SK-N-SH (cell line): ENCODE measurements around the gene SIRPD. TPM values are rescaled to one million over a fixed set of nuclear protein-coding genes. Genes with fewer than 3 reads are reported as not detected.

Experiments used
- CTCF ChIA-PET: fragments of 300-600, 350-600 bp; formaldehyde crosslinking; extraction: SDS; loops from one replicate; lab custom pipeline; 2021; lab: Yijun Ruan, JAX
- POLR2A ChIA-PET: fragments of 350-600 bp; sonication (Branson Sonifier 250); formaldehyde crosslinking; extraction: SDS; loops from one replicate; lab custom pipeline; 2020; ENCODE audit warnings: antibody characterized with exemption, inconsistent platforms; lab: Yijun Ruan, JAX
- DNase-seq: peaks from one replicate; pipeline ENCODE4 v3.0.0; 2012
- H2AFZ ChIP-seq: fragments of 200-600 bp; sonication (generic); 2 replicates; pipeline ENCODE4 v1.8.1; 2016; ENCODE audit warnings: antibody characterized with exemption, mild to moderate bottlenecking, low read depth
- H3F3A ChIP-seq: fragments of 200-600 bp; sonication (generic); replicated peaks from 2 replicates; pipeline ENCODE3; 2016; ENCODE audit warnings: antibody characterized with exemption, mild to moderate bottlenecking; ENCODE audit not compliant: insufficient read depth
- H3K27ac ChIP-seq, 2 experiments: fragments of 200-500 bp in 1 of 2; fragments of 200-600 bp in 1 of 2; sonication (Bioruptor generic) in 1 of 2; sonication (generic), shearing (Covaris generic) in 1 of 2; 2 replicates each; pipeline versions ENCODE4 v1.5.1 to v1.6.1; 2014 to 2016; ENCODE audit warnings: low read depth in 2 of 2, inconsistent platforms in 1 of 2, low read length in 1 of 2, mild to moderate bottlenecking in 1 of 2, mixed read lengths in 1 of 2
- H3K27me3 ChIP-seq: fragments of 200-600 bp; sonication (generic), shearing (Covaris generic); 2 replicates; pipeline ENCODE4 v1.6.1; 2016; ENCODE audit warnings: mixed run types; ENCODE audit not compliant: insufficient read depth
- H3K36me3 ChIP-seq, 2 experiments: fragments of 200-500 bp in 1 of 2; fragments of 200-600 bp in 1 of 2; sonication (Bioruptor generic) in 1 of 2; sonication (generic) in 1 of 2; replicated peaks in 1 of 2; 2 replicates each; pipeline versions ENCODE3 to v1.5.1; 2014 to 2016; ENCODE audit warnings: low read length in 1 of 2, mild to moderate bottlenecking in 1 of 2; ENCODE audit not compliant: insufficient read depth in 2 of 2, control insufficient read depth in 1 of 2
- H3K4me1 ChIP-seq, 2 experiments: fragments of 200-500 bp in 1 of 2; fragments of 200-600 bp in 1 of 2; sonication (Bioruptor generic) in 1 of 2; sonication (generic), shearing (Covaris generic) in 1 of 2; 2 replicates each; pipeline versions ENCODE4 v1.5.1 to v1.6.1; 2014 to 2016; ENCODE audit warnings: low read depth in 1 of 2, low read length in 1 of 2, mixed run types in 1 of 2; ENCODE audit not compliant: insufficient read depth in 2 of 2, control insufficient read depth in 1 of 2
- H3K4me2 ChIP-seq: fragments of 200-600 bp; sonication (generic), shearing (Covaris generic); 2 replicates; pipeline ENCODE4 v1.6.1; 2017; ENCODE audit warnings: mixed run types
- H3K4me3 ChIP-seq, 2 experiments: fragments of 200-500 bp in 1 of 2; fragments of 200-600 bp in 1 of 2; sonication (Bioruptor generic) in 1 of 2; sonication (generic), shearing (Covaris generic) in 1 of 2; 2 replicates each; pipeline versions ENCODE4 v1.5.1 to v1.8.1; 2014 to 2016; ENCODE audit warnings: low read depth in 2 of 2, inconsistent platforms in 1 of 2, low read length in 1 of 2, mild to moderate bottlenecking in 1 of 2, mixed read lengths in 1 of 2, moderate library complexity in 1 of 2
- H3K79me2 ChIP-seq: fragments of 200-600 bp; sonication (generic); 2 replicates; pipeline ENCODE4 v1.8.1; 2017; ENCODE audit warnings: mild to moderate bottlenecking; ENCODE audit not compliant: insufficient read depth
- H3K9ac ChIP-seq: fragments of 200-600 bp; sonication (generic); 2 replicates; pipeline ENCODE4 v1.6.1; 2017; ENCODE audit warnings: mixed run types
- H3K9me2 ChIP-seq: fragments of 200-600 bp; sonication (generic); 2 replicates; pipeline ENCODE4 v1.6.1; 2017; ENCODE audit warnings: mixed run types
- H3K9me3 ChIP-seq: fragments of 200-600 bp; sonication (generic); 2 replicates; pipeline ENCODE4 v1.6.1; 2017; ENCODE audit warnings: mixed run types, mild to moderate bottlenecking, moderate library complexity
- H4K20me1 ChIP-seq: fragments of 200-600 bp; sonication (generic); 2 replicates; pipeline ENCODE4 v1.6.1; 2017; ENCODE audit warnings: mild to moderate bottlenecking, mixed run types; ENCODE audit not compliant: insufficient read depth
- CHD2 ChIP-seq: fragments of 150-350 bp; IDR thresholded peaks from 2 replicates; pipeline ENCODE4 v1.6.1; 2018; ENCODE audit warnings: low read length; ENCODE audit not compliant: partially characterized antibody
- ELF1 ChIP-seq: IDR thresholded peaks from 2 replicates; pipeline ENCODE4 v1.4.0; 2012
- FOSL2 ChIP-seq: IDR thresholded peaks from 2 replicates; pipeline ENCODE4 v1.4.0; 2012; ENCODE audit warnings: low read depth, mild to moderate bottlenecking, moderate library complexity, borderline replicate concordance
- FOXJ3 ChIP-seq: sonication (generic); formaldehyde crosslinking; IDR thresholded peaks from 2 replicates; pipeline ENCODE4 v1.5.1; 2020; ENCODE audit warnings: mild to moderate bottlenecking, missing genetic modification reagents
- MXI1 ChIP-seq: IDR thresholded peaks from 2 replicates; pipeline ENCODE4 v1.6.1; 2012; ENCODE audit warnings: mild to moderate bottlenecking, low read depth, low read length, improper control_type of control experiment
- RCOR1 ChIP-seq: fragments of 150-350 bp; IDR thresholded peaks from 2 replicates; pipeline ENCODE4 v1.6.1; 2017; ENCODE audit warnings: antibody characterized with exemption, low read length
- REST ChIP-seq: IDR thresholded peaks from 2 replicates; pipeline ENCODE4 v1.6.1; 2012; ENCODE audit warnings: mild to moderate bottlenecking, low read depth, low read length, moderate library complexity
- RFX5 ChIP-seq: IDR thresholded peaks from 2 replicates; pipeline ENCODE4 v1.6.1; 2012; ENCODE audit warnings: mild to moderate bottlenecking, improper control_type of control experiment, low read length
- SMC3 ChIP-seq: IDR thresholded peaks from 2 replicates; pipeline ENCODE4 v1.6.1; 2012; ENCODE audit warnings: low read depth, low read length, improper control_type of control experiment
- YY1 ChIP-seq: IDR thresholded peaks from 2 replicates; pipeline ENCODE4 v1.4.0; 2012; ENCODE audit warnings: low read depth, mild to moderate bottlenecking
- ZBTB33 ChIP-seq: IDR thresholded peaks from 2 replicates; pipeline ENCODE4 v1.4.0; 2012; ENCODE audit warnings: low read depth, borderline replicate concordance
- WGBS: methylation state at CpG from one replicate; pipeline ENCODE4 v1.1.6; 2017; ENCODE audit warnings: low lambda C conversion rate; 5-methylcytosine and 5-hydroxymethylcytosine counted together
- polyA plus RNA-seq, 3 experiments: library from polyadenylated mRNA; depleted of rRNA; stranded (reverse); fragments of >200 nt; gene quantifications; 2 replicates each; pipeline ENCODE4 v1.2.3, GENCODE V29; 2012
- TF ChIP-seq, protein P1 (sequence below): fragments of 150-350 bp; IDR thresholded peaks from 2 replicates; pipeline ENCODE4 v1.6.1; 2016; ENCODE audit warnings: mild to moderate bottlenecking, low read depth, low read length

Gene SIRPD
- polyA plus RNA-seq, 1 of the 3 experiments (the other 2 are of a cell fraction): not detected

GRCh38 chr20:1535420-1536175 is 21.9 kb downstream of the SIRPD start:
- Histone ChIP-seq H3K27me3 (no peaks in the 10 kb centered on the region), H3K36me3 (no peaks in the 10 kb centered on the region), H3K9me2 (no peaks in the 10 kb centered on the region)
- TF ChIP-seq ZBTB33 (no peak), RFX5 (no peak), SMC3 (no peak)
- TF ChIP-seq, all 33 proteins: peak for 0
- H4K20me1 ChIP-seq: no peaks in the 10 kb centered on the region
- H3K9ac ChIP-seq: no peak overlapping the region
- ChIA-PET POLR2A (no interaction called here), CTCF (no interaction called here)
- H3K4me1 ChIP-seq: no peaks in the 10 kb centered on the region
- H3F3A ChIP-seq: no peaks in the 10 kb centered on the region
- H3K79me2 ChIP-seq: no peaks in the 10 kb centered on the region
- H2AFZ ChIP-seq: no peak overlapping the region
- no peak overlapping the region for H3K4me3 ChIP-seq
- no peak overlapping the region for H3K4me2 ChIP-seq
- no peaks in the 10 kb centered on the region for H3K9me3 ChIP-seq
- no peak overlapping the region for H3K27ac ChIP-seq
- WGBS: 39% methylated on average over 4 of the region's 5 CpGs
- DNase-seq: no peak

- Histone ChIP-seq H2AFZ (no peak overlapping the region), H3K4me1 (no peaks in the 10 kb centered on the region), H3F3A (no peaks in the 10 kb centered on the region), H3K4me3 (no peak overlapping the region), H3K27me3 (no peaks in the 10 kb centered on the region), H3K79me2 (no peaks in the 10 kb centered on the region), H3K9ac (no peak overlapping the region), H3K36me3 (no peaks in the 10 kb centered on the region), H3K4me2 (no peak overlapping the region), H3K9me3 (no peaks in the 10 kb centered on the region), H3K27ac (no peak overlapping the region), H4K20me1 (no peaks in the 10 kb centered on the region), H3K9me2 (no peaks in the 10 kb centered on the region)
- no peak for TF ChIP-seq SMC3
- TF ChIP-seq YY1: no peak
- no peak for TF ChIP-seq MXI1
- no peak for TF ChIP-seq REST
- no peak for TF ChIP-seq ELF1
- TF ChIP-seq, protein P1, sequence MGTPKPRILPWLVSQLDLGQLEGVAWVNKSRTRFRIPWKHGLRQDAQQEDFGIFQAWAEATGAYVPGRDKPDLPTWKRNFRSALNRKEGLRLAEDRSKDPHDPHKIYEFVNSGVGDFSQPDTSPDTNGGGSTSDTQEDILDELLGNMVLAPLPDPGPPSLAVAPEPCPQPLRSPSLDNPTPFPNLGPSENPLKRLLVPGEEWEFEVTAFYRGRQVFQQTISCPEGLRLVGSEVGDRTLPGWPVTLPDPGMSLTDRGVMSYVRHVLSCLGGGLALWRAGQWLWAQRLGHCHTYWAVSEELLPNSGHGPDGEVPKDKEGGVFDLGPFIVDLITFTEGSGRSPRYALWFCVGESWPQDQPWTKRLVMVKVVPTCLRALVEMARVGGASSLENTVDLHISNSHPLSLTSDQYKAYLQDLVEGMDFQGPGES: no peak
- no peak for TF ChIP-seq ZBTB33
- TF ChIP-seq RCOR1: no peak
- no peak for TF ChIP-seq FOXJ3 (CRISPR knock-in tag)
- no peak for TF ChIP-seq FOSL2
- TF ChIP-seq RFX5: no peak
- TF ChIP-seq CHD2: no peak
- no peak for DNase-seq
- WGBS: 41% methylated on average over 5 of the region's 5 CpGs
- CTCF ChIA-PET: no interaction called here
- POLR2A ChIA-PET: no interaction called here
Observed at GRCh38 chr20:1534526-1534925, 23.0 kb downstream of the SIRPD start.
